CD4-positive, alpha-beta memory T cell (primary cell): ENCODE results near the gene DOCK4. TPM values are rescaled to one million over a fixed set of nuclear protein-coding genes. Genes with fewer than 3 reads are reported as not detected.
"Not testable (repeated sequence)": the region's sequence is repeated elsewhere in the genome, so short reads cannot be mapped to it uniquely, and the experiment has no call there.

Experiments used
- CTCF ChIA-PET: fragments of 350-600 bp; sonication (Branson Sonifier 250); formaldehyde crosslinking; loops from one replicate; lab custom pipeline; 2021; ENCODE audit warnings: inconsistent platforms; ENCODE audit not compliant: partially characterized antibody; lab: Charles Lee
- POLR2A ChIA-PET: fragments of 350-600 bp; sonication (Branson Sonifier 250); formaldehyde crosslinking; loops from one replicate; lab custom pipeline; 2021; ENCODE audit not compliant: partially characterized antibody; lab: Charles Lee
- DNase-seq, 5 donors: peaks; one replicate each; pipeline versions ENCODE4 v3.0.0 to v3.0.0-alpha.2; 2020 to 2022; ENCODE audit warnings: mixed read lengths in 1 of 5
- H3K27ac ChIP-seq: one replicate; pipeline ENCODE4 v1.7.0; 2013; ENCODE audit warnings: low read depth, low read length
- H3K27me3 ChIP-seq: 2 replicates; pipeline ENCODE4 v1.7.0; 2013; ENCODE audit warnings: mild to moderate bottlenecking, low read length, moderate library complexity; ENCODE audit not compliant: insufficient read depth
- H3K36me3 ChIP-seq: 2 replicates; pipeline ENCODE4 v1.7.0; 2013; ENCODE audit warnings: mild to moderate bottlenecking, low read length, moderate library complexity; ENCODE audit not compliant: insufficient read depth
- H3K4me1 ChIP-seq: 2 replicates; pipeline ENCODE4 v1.7.0; 2013; ENCODE audit warnings: mild to moderate bottlenecking, low read length, moderate library complexity; ENCODE audit not compliant: insufficient read depth
- H3K4me3 ChIP-seq, 2 donors: one replicate each; pipeline ENCODE4 v1.7.0; 2013; ENCODE audit warnings: low read length in 2 of 2, mild to moderate bottlenecking in 1 of 2
- H3K9me3 ChIP-seq, 2 donors: one replicate each; pipeline ENCODE4 v1.7.0; 2013; ENCODE audit warnings: low read length in 2 of 2, control low read depth in 1 of 2; ENCODE audit not compliant: control insufficient read depth in 1 of 2
- H3K27ac Mint-ChIP-seq, 7 donors: one replicate each; pipeline ENCODE4 v1.8.0; 2020 to 2021; ENCODE audit warnings: mixed read lengths in 7 of 7, mild to moderate bottlenecking in 6 of 7, inconsistent platforms in 3 of 7, moderate library complexity in 3 of 7
- H3K27me3 Mint-ChIP-seq, 2 donors: one replicate each; pipeline ENCODE4 v1.8.0; 2020 to 2021; ENCODE audit warnings: mixed read lengths in 2 of 2
- H3K36me3 Mint-ChIP-seq, 2 donors: one replicate each; pipeline ENCODE4 v1.8.0; 2020 to 2021; ENCODE audit warnings: mixed read lengths in 2 of 2, inconsistent platforms in 1 of 2, mild to moderate bottlenecking in 1 of 2
- H3K4me1 Mint-ChIP-seq, 4 donors: one replicate each; pipeline ENCODE4 v1.8.0; 2020 to 2021; ENCODE audit warnings: mixed read lengths in 4 of 4, mild to moderate bottlenecking in 1 of 4
- H3K4me3 Mint-ChIP-seq, 8 donors: one replicate each; pipeline ENCODE4 v1.8.0; 2020 to 2021; ENCODE audit warnings: mixed read lengths in 8 of 8, mild to moderate bottlenecking in 7 of 8, moderate library complexity in 6 of 8, inconsistent platforms in 3 of 8
- H3K9me3 Mint-ChIP-seq, 8 donors: one replicate each; pipeline ENCODE4 v1.8.0; 2020 to 2021; ENCODE audit warnings: mixed read lengths in 8 of 8, mild to moderate bottlenecking in 5 of 8, inconsistent platforms in 3 of 8, moderate library complexity in 1 of 8
- intact Hi-C: fragments of 100-400 bp; cut with micrococcal nuclease; formaldehyde crosslinking; loops from one replicate; pipeline ENCODE4 v1.15.1; 2023
- polyA plus RNA-seq, 2 donors: library from polyadenylated mRNA; unstranded; fragments of 300-500 nt; fragmentation: Illumina TruSeq; gene quantifications; one replicate each; pipeline ENCODE4 v1.2.3, GENCODE V29; 2021
- total RNA-seq, 2 experiments: library from RNA; stranded (reverse); gene quantifications; one replicate each; pipeline ENCODE4 v1.2.3, GENCODE V29; 2021

Gene DOCK4
- total and polyA plus RNA-seq, 4 experiments from 2014 or later, result 0.47 to 1.5 (median 1.2) TPM; not detected in 1

DNA sequence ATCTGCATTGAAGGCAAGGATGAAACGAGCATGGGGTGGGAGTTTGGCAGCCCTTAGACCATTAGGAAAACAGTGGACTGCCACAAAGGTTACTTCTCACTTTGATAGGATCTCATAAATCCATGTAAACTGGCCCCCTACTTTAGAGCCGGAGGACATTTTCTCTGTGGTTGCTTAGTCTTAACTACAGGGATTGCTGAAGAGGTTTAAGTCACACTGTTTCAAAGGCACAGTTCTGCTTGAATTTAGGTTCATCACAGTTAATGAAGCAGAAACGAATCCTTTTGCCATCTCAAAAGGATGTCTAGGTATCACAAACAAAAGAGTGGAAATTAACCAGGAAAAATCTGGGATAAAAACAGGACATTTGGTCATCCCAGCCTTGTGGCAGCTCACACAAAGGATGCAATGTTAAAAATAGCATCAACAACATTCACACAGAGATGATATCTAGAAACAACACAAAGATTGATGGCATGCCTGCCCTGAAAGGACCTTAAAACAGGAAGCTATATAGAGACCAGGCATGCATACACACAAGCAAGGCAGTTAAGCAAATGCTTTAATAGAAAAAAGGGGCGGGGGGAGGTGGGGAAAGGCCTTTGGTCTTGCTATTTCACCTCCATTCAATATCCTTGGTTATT, 74.0 kb downstream of the DOCK4 start:
- Mint-ChIP-seq H3K36me3 (no peaks in the 10 kb centered on the region), H3K27ac (no peak overlapping the region), H3K27me3 (peaks cover 0 to 1% of the 10 kb centered on the region in 2 donors), H3K4me3 (no peak overlapping the region), H3K9me3 (peaks cover 0 to 1% (median 0%) of the 10 kb centered on the region in 8 donors), H3K4me1 (no peaks in the 10 kb centered on the region)
- Histone ChIP-seq H3K4me1 (no peaks in the 10 kb centered on the region), H3K9me3 (no peaks in the 10 kb centered on the region), H3K4me3 (no peak overlapping the region), H3K27ac (no peak overlapping the region), H3K27me3 (no peaks in the 10 kb centered on the region), H3K36me3 (no peaks in the 10 kb centered on the region)
- DNase-seq, result no peak
- POLR2A ChIA-PET, result no interaction called here
- CTCF ChIA-PET, result no interaction called here
- intact Hi-C loops, result no loop called here

GRCh38 chr7:112130729-112131410, 75.3 kb downstream of the DOCK4 start:
- no peak overlapping the region for H3K27ac Mint-ChIP-seq
- Histone ChIP-seq H3K27me3 (no peaks in the 10 kb centered on the region), H3K9me3 (no peaks in the 10 kb centered on the region), H3K36me3 (no peaks in the 10 kb centered on the region), H3K4me1 (no peaks in the 10 kb centered on the region), H3K27ac (no peak overlapping the region), H3K4me3 (no peak overlapping the region)
- CTCF ChIA-PET, result no interaction called here
- DNase-seq, result no peak
- H3K4me1 Mint-ChIP-seq, result no peaks in the 10 kb centered on the region
- H3K4me3 Mint-ChIP-seq, result no peak overlapping the region
- peaks cover 0 to 1% of the 10 kb centered on the region in 2 donors for H3K27me3 Mint-ChIP-seq
- intact Hi-C loops, result no loop called here
- peaks cover 0 to 3% (median 0%) of the 10 kb centered on the region in 8 donors for H3K9me3 Mint-ChIP-seq
- H3K36me3 Mint-ChIP-seq, result no peaks in the 10 kb centered on the region
- POLR2A ChIA-PET, result no interaction called here

DNA sequence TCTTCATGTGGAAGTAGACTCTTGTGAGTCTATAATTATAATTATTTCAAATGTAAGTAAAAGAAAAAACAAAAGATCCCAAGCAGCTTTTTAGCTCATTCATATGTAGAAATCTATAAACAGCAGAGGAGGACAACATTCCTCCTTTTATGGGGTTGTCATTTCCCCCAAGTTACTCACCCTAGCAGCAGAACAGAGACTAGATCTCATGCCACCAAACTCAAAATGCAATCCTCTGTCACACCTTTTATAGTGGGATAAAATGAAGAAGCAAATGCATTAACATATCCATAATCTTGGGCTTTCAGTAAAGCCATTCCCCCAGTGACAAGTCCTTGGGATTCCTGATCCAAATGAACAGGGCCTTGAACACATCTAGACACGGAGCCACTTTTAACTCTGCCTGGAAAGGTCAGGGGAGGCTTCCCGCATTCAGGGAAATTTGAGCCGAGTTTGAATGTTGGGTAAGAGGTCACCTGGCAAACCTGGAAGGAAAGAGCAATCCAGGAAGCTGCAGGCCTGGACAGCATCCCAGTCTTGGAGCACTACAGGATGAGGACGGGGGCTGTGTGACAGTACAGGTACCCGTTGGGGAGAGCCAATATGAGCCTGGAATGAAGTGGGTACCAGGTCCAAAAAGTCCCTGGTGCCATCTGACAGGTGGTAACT, 76.4 kb downstream of the DOCK4 start:
- Histone ChIP-seq H3K36me3 (no peaks in the 10 kb centered on the region), H3K27me3 (no peaks in the 10 kb centered on the region), H3K27ac (no peak overlapping the region), H3K9me3 (no peaks in the 10 kb centered on the region), H3K4me3 (no peak overlapping the region), H3K4me1 (no peaks in the 10 kb centered on the region)
- H3K4me1 Mint-ChIP-seq, result no peaks in the 10 kb centered on the region
- DNase-seq, result no peak
- peak overlapping the region in 1 of 7 donors; percentile 11 for H3K27ac Mint-ChIP-seq
- CTCF ChIA-PET, result no interaction called here
- intact Hi-C loops, result no loop called here
- H3K36me3 Mint-ChIP-seq, result no peaks in the 10 kb centered on the region
- POLR2A ChIA-PET, result no interaction called here
- peaks cover 0 to 3% (median 0%) of the 10 kb centered on the region in 8 donors for H3K9me3 Mint-ChIP-seq
- peaks cover 0 to 1% of the 10 kb centered on the region in 2 donors for H3K27me3 Mint-ChIP-seq
- no peak overlapping the region for H3K4me3 Mint-ChIP-seq

DNA sequence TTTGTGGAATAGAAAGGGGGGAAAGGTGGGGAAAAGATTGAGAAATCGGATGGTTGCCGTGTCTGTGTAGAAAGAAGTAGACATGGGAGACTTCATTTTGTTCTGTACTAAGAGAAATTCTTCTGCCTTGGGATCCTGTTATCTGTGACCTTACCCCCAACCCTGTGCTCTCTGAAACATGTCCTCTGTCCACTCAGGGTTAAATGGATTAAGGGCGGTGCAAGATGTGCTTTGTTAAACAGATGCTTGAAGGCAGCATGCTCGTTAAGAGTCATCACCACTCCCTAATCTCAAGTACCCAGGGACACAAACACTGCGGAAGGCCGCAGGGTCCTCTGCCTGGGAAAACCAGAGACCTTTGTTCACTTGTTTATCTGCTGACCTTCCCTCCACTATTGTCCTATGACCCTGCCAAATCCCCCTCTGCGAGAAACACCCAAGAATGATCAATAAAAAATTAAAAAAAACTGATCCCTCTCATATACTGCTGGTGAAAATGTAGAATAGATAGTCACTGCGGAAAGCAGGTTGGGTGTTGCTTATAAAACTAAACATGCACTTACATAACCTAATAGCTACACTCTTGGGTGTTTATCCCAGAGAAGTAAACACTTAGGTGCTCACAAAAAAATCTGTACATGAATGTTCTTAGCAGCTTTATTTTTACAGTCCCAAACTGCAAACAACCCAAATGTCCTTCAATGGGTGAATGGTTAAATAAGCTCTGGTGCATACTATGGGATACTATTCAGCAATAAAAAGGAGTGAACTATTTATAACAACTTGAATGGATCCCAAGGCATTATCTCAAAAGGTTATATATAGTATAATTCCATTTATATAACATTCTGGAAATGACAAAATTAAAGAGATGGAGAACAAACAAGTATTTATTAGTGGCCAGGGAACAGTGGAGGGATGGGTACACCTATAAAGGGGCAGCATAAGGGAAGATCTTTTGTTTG, 77.5 kb downstream of the DOCK4 start:
- CTCF ChIA-PET, H3K9me3 Mint-ChIP-seq, H3K27me3 ChIP-seq, H3K4me1 Mint-ChIP-seq, H3K27ac Mint-ChIP-seq, H3K9me3 ChIP-seq, H3K27me3 Mint-ChIP-seq, DNase-seq, H3K4me3 ChIP-seq, H3K36me3 ChIP-seq, H3K4me3 Mint-ChIP-seq, H3K4me1 ChIP-seq, H3K36me3 Mint-ChIP-seq, POLR2A ChIA-PET, intact Hi-C loops, H3K27ac ChIP-seq: not testable (repeated sequence)

DNA sequence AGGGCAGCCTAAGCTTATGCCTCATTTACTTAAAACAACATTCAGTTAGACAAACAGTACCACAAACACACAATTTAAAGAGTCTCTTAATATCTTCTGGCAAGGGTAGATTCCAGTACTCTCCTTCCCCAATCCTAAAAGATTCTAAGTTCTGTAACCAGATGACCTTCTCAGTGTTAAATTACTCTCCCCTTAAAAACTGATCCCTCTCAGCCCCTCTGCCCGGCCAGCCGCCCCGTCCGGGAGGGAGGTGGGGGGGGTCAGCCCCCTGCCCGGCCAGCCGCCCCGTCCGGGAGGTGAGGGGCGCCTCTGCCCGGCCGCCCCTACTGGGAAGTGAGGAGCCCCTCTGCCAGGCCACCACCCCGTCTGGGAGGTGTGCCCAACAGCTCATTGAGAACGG, 78.2 kb downstream of the DOCK4 start:
- H3K4me1 ChIP-seq, POLR2A ChIA-PET, H3K27ac Mint-ChIP-seq, H3K4me1 Mint-ChIP-seq, H3K36me3 ChIP-seq, H3K27me3 ChIP-seq, H3K27ac ChIP-seq, H3K4me3 Mint-ChIP-seq, DNase-seq, H3K4me3 ChIP-seq, CTCF ChIA-PET, H3K9me3 ChIP-seq, H3K9me3 Mint-ChIP-seq, intact Hi-C loops, H3K27me3 Mint-ChIP-seq, H3K36me3 Mint-ChIP-seq: not testable (repeated sequence)

GRCh38 chr7:112125250-112125649, 80.9 kb downstream of the DOCK4 start:
- H3K4me3 Mint-ChIP-seq, result no peak overlapping the region
- H3K27me3 Mint-ChIP-seq, result no peaks in the 10 kb centered on the region
- H3K9me3 ChIP-seq, result no peaks in the 10 kb centered on the region
- H3K27ac ChIP-seq, result no peak overlapping the region
- CTCF ChIA-PET, result no interaction called here
- no peaks in the 10 kb centered on the region for H3K36me3 ChIP-seq
- H3K36me3 Mint-ChIP-seq, result no peaks in the 10 kb centered on the region
- H3K27me3 ChIP-seq, result no peaks in the 10 kb centered on the region
- H3K9me3 Mint-ChIP-seq, result peaks cover 0 to 3% (median 0%) of the 10 kb centered on the region in 8 donors
- no peak for DNase-seq
- POLR2A ChIA-PET, result no interaction called here
- H3K4me1 Mint-ChIP-seq, result no peaks in the 10 kb centered on the region
- no peak overlapping the region for H3K4me3 ChIP-seq
- H3K27ac Mint-ChIP-seq, result no peak overlapping the region
- H3K4me1 ChIP-seq, result no peaks in the 10 kb centered on the region
- intact Hi-C loops, result no loop called here
